Kidney epithelial cell (primary cell): Measurements from ENCODE around the gene RPS6KA2. TPM values are rescaled to one million over a fixed set of nuclear protein-coding genes. Genes with fewer than 3 reads are reported as not detected.

Experiments
- DNase-seq: peaks from one replicate; pipeline ENCODE4 v3.0.0-alpha.2; 2010; ENCODE audit warnings: low read depth
- H3K27me3 ChIP-seq: 2 replicates; pipeline ENCODE4 v1.6.0; 2011; ENCODE audit warnings: low read length; ENCODE audit not compliant: control insufficient read depth, insufficient read depth
- H3K36me3 ChIP-seq: 2 replicates; pipeline ENCODE4 v1.5.1; 2011; ENCODE audit warnings: low read length; ENCODE audit not compliant: control insufficient read depth, insufficient read depth
- H3K4me3 ChIP-seq: 2 replicates; pipeline ENCODE4 v1.5.1; 2011; ENCODE audit warnings: low read depth, mild to moderate bottlenecking, control low read depth, low read length
- CTCF ChIP-seq: IDR thresholded peaks from 2 replicates; pipeline ENCODE4 v1.5.1; 2011; ENCODE audit warnings: mild to moderate bottlenecking, moderate library complexity, low read length, control low read depth, inconsistent platforms; ENCODE audit not compliant: insufficient read depth, poor library complexity, severe bottlenecking
- total RNA-seq: library from RNA; depleted of rRNA; stranded (reverse); fragments of >200 nt; gene quantifications from 2 replicates; pipeline ENCODE4 v1.2.3, GENCODE V29; 2015

RPS6KA2 gene
- total RNA-seq, 1 donor from 2014 or later, result 51.9 TPM

- no peaks in the 10 kb centered on the region for H3K36me3 ChIP-seq
- no peak for TF ChIP-seq CTCF
- H3K27me3 ChIP-seq, result no peaks in the 10 kb centered on the region
These were observed 157.6 kb downstream of the RPS6KA2 start for GRCh38 chr6:166469426-166469961.

GRCh38 chr6:166467436-166468000 lies 159.5 kb downstream of the RPS6KA2 start:
- no peaks in the 10 kb centered on the region for H3K36me3 ChIP-seq
- no peak overlapping the region for H3K4me3 ChIP-seq
- TF ChIP-seq CTCF, result no peak
- no peak for DNase-seq
- H3K27me3 ChIP-seq, result no peaks in the 10 kb centered on the region

More at GRCh38 chr6:166469426-166469961, 157.6 kb downstream of the RPS6KA2 start:
- no peak overlapping the region for H3K4me3 ChIP-seq
- no peak for DNase-seq

- H3K36me3 ChIP-seq, result no peaks in the 10 kb centered on the region
- TF ChIP-seq CTCF, result no peak
- DNase-seq, result no peak
- no peaks in the 10 kb centered on the region for H3K27me3 ChIP-seq
- no peak overlapping the region for H3K4me3 ChIP-seq
These were observed 160.6 kb downstream of the RPS6KA2 start for GRCh38 chr6:166466178-166467122.

GRCh38 chr6:166465671-166466087 lies 161.4 kb downstream of the RPS6KA2 start:
- no peak for TF ChIP-seq CTCF
- no peaks in the 10 kb centered on the region for H3K27me3 ChIP-seq
- DNase-seq, result no peak
- no peaks in the 10 kb centered on the region for H3K36me3 ChIP-seq
- H3K4me3 ChIP-seq, result no peak overlapping the region

GRCh38 chr6:166465003-166465399 lies 162.1 kb downstream of the RPS6KA2 start:
- Histone ChIP-seq H3K36me3 (no peaks in the 10 kb centered on the region), H3K4me3 (no peak overlapping the region), H3K27me3 (no peaks in the 10 kb centered on the region)
- no peak for TF ChIP-seq CTCF
- DNase-seq, result no peak
